ENCODE measurements around the gene PKHD1.
"Not testable (repeated sequence)": the region's sequence is repeated elsewhere in the genome, so short reads cannot be mapped to it uniquely, and the experiment has no call there.

The PKHD1 gene

DNA sequence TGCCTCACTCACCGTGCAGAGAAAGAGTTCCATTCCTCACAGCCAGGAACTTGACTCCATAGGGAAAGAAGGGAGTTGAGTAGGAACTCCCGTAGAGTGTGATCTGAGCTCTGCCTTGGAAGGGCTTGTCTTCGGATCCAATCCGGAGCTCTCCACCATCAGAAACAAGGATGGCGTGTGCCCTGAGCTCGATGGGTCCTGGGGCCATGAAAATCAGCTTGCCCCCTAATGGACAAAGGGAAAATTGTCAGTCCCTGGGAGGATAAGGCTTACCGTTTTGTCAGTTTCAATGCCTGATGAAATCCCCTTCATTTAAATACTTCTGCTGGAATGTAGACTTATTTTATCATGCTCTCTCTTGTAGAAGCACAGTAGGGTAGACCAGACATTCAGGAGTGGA lies 153.3 kb downstream of the PKHD1 start:
- DNase-seq (ENCODE audit: insufficient read length, low spot score) (no peak), FAIRE-seq (no peak)

DNA sequence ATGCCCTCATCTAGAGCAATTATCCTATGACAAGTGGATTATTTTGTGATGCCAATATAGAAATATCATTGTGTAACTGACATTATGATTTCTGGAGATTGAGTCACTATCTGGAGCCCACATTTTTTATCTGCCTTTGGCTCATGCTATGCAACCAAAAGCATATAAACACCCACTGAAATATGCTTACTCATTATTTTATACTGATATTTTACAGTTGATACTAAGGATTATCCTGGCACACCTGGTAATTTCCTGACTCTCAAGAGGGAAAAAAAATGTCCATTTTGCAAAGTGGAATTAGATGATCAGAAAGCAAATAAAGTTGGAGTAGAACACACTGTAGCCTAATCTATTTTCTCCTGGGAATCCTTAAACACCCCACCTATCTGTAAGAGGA lies 154.5 kb downstream of the PKHD1 start:
- DNase-seq (ENCODE audit: insufficient read length, low spot score) (no peak), FAIRE-seq (no peak)

DNA sequence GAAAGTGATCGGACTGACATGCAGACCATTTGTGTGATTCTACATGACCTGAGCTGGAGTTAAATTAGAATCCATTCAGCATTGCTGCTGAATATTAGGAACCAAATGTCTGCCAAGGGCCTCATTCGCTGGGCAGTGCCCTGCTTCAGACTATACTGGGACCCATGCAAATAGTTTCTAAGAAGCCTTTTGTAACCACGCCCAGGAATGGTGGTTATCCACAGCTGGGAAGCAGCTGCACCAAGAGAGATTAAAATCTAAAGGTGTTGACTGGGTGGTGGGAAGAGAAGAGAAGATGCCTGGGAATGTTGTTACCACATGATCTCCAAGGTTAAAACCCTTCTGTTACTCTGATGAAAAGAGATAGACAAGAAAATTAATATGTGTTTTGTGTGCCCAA lies 156.8 kb downstream of the PKHD1 start:
- DNase-seq (ENCODE audit: insufficient read length, low spot score) (no peak), FAIRE-seq (no peak)

DNA sequence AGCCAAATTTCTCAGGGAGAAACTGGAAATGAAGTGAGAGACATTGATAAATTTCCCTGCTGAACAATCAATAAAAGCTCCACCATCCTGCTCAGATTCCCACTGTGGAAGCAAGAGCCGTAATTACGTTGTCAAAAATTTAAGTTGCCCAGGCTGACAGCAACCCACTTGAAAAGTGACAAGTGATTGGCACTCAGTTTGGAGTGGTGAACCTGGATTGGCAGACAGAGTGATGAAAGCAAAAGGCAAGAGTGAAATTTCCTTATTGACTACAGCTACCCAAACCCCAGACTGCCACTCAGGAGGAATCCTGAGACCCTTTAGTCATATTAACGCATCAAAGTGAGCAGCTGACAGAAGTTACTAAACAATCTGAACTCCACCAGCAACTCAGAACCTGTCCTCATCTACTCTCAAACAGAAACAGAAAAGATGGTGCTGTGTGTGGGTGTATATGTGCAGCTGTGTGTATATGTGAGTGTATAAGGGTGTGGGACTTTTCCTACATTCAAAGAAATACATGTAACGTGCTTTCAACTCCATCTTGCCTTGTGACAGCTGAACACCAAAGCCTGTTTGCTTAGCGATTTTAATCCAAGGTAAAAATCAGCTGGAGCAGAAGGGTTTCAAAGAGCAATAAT lies 157.4 kb downstream of the PKHD1 start:
- no peak for FAIRE-seq

DNA sequence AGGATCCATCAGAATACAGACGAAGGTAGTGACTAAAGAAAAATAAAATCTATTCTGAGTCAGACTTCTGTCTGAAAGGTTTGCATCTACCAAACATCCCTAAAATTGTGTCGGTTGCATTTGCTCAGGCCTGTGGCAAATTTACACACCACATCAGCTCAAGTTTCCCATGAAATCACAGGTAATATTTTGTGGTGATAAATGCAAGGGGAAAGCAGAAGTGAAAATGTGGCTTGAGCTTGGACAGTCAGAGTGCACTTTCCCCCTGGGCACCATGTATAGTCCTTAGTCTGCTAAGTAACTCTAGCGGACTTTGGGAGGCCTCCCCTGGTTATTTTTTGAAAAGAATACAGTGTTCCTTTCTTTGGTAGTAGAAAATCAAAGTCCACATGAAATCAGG lies 159.1 kb downstream of the PKHD1 start:
- no peak for FAIRE-seq
- DNase-seq (ENCODE audit: insufficient read length, low spot score): no peak

More for the DNA sequence above, 157.4 kb downstream of the PKHD1 start:
- DNase-seq (ENCODE audit: insufficient read length, low spot score): no peak

DNA sequence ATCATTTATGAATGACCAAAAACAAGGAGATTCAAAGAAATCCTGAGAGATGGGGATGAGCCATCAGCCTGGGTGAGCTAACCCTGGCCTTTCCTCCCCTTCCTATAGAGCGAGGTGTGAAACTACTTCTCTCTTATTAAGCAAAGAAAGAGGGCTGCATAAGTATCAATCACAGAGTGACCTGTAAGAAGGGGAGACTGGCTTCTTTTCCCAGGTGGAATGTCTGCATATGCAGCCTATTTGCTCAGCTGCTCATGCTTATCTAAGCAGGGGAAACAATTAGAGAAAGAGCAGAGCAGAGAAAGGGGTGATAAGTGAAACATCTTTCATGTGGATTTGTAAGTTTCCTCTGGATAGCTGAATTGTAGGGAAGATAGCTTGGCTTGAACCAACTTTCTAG lies 160.0 kb downstream of the PKHD1 start:
- no peak for DNase-seq (ENCODE audit: insufficient read length, low spot score)
- FAIRE-seq: no peak

DNA sequence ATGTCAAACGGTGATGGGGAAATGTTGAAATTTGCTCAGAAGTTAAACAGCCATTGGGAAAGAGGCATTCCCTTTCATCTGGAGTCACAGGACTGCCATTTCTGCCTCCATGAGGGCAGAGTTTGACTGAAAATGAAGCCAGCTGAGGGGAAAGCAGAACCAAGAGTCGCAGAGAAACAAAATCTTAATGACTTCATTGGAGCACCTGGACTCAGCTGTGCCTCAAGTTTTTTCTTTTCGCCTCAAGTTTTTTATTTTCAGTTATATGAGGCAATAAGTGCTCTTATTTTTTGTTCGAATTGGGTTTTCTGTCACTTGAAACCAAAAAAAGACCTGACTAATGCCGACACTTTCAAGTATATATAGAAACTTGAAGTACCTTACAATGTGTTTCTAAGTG lies 161.3 kb downstream of the PKHD1 start:
- no peak for FAIRE-seq
- DNase-seq (ENCODE audit: insufficient read length, low spot score): no peak

DNA sequence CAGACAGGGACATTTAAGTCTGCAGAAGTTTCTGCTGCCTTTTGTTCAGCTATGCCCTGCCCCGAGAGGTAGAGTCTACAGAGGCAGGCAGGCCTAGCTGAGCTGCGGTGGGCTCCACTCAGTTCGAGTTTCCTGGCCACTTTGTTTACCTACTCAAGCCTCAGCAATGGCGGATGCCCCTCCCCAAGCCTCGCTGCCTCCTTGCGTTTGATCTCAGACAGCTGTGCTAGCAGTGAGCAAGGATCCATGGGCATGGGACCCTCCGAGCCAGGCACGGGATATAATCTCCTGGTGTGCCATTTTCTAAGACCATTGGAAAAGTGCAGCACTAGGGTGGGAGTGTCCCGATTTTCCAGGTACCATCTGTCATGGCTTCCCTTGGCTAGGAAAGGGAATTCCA lies 164.9 kb downstream of the PKHD1 start:
- not testable (repeated sequence) for DNase-seq (ENCODE audit: insufficient read length, low spot score); FAIRE-seq

DNA sequence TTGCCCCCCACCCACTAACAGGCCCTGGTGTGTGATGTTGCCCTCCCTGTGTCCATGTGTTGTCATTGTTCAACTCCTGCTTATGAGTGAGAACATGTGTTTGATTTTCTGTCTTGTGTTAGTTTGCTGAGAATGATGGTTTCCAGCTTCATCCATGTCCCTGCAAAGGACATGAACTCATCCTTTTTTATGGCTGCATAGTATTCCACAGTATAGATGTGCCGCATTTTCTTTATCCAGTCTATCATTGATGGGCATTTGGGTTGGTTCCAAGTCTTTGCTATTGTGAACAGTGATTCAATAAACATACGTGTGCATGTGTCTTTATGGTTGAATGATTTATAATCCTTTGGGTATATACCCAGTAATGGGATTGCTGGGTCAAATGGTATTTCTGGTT lies 169.1 kb downstream of the PKHD1 start:
- FAIRE-seq; DNase-seq (ENCODE audit: insufficient read length, low spot score): not testable (repeated sequence)

DNA sequence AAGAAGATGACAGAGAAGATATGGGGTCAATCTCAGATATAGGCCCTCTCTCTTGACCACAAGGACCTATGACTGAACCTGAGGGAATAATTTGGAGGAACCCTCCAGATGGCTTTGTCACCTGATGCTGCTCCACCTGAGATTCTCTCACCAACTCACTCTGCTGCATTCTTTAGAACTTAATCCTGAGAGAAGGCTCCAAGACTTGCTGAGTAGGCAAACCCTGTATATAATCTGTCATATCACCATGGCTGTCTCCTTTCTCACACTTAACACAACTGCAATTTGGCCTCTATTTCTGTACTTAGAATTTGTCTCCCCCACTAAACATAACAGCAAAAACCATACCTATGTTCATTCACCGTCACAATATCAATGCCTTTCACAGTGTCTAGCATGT lies 172.3 kb downstream of the PKHD1 start:
- no peak for DNase-seq (ENCODE audit: insufficient read length, low spot score)
- no peak for FAIRE-seq

DNA sequence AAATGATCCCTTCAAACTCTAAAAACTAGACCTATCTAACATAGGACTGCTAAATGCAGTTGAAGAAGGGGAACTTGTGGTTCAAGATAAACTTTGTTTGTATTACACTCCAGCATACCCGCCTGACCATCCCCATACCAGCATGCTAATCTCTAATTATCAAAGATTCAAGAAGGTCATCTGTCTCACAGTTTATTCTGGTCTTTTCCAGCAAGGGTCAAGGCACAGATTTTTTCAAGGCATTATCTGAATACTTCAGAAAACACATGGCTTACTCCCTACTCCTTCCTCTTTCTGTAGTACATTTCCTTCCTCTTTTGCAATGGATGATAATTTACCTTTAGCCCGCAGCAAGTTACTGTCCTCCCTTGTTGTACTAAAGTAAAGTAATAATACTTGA lies 174.1 kb downstream of the PKHD1 start:
- no peak for FAIRE-seq
- DNase-seq (ENCODE audit: insufficient read length, low spot score): no peak

DNA sequence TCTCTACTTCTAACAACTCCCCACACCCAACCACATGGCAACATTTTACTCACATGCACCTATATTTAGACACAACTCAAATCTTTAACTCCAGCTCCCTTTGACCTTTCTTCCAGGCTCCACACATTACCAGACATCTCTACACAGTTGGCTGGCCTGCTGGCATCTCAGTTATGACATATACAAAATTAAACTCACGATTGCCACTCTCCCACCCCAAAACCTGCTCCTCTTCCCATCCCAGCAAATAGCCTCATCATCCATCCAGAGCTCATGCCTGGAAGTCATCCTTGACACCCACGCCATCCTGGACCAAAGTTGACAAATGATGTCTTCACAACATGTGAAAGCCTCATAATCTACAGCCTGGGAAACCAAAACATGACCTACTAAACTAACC lies 176.6 kb downstream of the PKHD1 start:
- no peak for FAIRE-seq
- DNase-seq (ENCODE audit: insufficient read length, low spot score): no peak

DNA sequence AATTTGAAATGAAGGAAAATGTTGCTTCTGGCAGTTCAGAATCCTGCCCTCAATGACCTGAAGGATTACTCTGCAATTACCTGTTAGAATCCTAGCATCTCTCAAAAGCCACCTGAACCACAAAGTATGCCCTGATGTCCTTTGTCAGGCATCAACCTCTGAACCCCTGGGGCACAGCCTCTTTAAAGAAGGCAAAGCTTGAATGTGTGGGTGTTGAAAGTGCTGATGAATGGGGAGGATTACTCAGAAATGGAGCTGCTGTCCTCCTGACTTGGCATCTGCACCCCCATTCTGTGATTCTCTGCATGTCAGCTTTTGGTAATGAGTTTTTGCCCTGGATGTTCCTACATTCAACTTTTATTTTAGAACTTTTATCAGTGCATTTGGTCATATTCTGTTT lies 179.2 kb downstream of the PKHD1 start:
- DNase-seq (ENCODE audit: insufficient read length, low spot score): no peak
- no peak for FAIRE-seq

DNA sequence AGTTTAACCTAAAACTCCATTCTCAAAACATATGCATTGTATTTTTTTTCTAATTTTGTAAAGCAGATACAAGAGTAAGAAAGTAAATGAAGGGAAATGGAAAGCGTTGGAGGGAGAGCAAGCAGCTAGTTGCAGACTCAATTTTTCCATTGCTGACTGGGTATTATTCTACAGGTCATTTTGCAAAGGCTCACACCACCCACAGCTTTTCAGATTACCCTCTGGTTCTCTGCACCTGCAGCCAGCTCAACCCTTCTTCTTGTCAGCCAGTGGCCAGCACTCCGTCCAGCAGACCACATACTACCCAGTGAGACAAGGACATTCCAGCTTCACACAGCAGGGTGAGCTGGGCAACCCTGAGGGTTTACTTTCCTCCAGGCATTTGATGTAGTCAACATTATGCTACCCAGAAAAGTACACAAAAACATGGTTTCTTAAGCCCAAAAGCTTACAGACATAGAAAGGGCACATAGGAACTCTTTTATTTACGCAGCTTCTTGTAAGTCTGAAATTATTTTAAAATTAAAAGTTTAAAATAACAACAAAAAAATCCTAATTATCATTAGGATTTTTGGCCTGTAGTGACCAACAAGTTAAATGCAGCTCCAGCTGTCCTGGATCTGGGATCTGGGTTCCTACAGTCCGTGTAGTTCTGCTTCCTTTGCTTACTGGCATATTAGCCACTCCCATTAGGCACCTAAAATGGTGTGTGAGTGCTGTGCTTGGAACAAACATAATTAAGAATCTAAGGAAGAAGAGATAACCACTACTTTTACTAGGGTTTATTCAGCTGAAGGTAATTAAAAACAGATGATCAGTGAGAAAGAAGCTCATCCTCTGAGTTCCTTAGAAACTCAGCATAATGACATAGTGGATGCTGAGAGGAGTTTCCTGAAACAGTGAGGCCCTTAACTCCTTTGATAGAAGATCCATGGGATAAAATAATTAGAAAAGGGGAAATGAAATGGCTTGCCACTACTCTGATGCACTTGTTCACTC lies 185.3 kb downstream of the PKHD1 start:
- DNase-seq (ENCODE audit: insufficient read length, low spot score) (no peak), FAIRE-seq (no peak)

DNA sequence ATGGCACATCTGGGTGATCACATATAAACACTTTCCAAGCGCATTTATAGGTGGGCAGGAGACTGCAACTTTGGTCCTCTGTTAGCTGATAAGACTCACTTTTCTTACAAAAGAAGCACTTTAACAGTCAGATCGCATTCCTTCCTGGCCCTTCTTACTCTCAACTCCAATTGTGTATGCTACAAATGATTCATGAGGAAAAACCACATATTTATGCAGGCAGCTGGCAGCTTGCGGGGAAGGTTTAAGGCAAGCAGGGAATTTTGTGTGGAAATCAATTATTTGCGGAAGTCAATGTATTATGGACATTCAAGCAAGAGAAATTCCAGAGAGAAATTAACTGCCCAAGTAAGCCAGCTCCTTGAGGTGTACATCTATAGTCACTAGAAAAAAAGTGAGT lies 194.0 kb downstream of the PKHD1 start:
- FAIRE-seq: no peak

DNA sequence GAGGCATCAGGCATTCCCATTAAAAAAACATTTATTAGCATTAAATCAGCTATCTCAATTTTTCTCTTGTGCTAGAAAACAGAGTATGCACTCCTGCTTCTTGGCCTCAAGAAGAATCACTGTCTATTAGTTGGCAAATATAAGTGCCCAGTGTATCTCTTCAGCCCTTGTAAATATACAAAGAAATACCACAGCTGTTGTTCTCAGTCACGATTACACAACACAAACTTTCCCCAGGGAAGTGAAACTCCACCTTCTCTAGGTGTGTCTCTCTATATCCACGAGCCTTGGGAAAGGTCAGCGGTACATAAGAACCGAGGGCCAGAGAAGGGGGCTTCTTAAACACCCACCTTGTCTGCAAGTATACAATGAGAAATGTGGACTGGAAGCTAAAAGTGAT lies 194.7 kb downstream of the PKHD1 start:
- DNase-seq (ENCODE audit: insufficient read length, low spot score) (no peak), FAIRE-seq (no peak)

More for the DNA sequence above, 194.0 kb downstream of the PKHD1 start:
- DNase-seq (ENCODE audit: insufficient read length, low spot score): no peak

DNA sequence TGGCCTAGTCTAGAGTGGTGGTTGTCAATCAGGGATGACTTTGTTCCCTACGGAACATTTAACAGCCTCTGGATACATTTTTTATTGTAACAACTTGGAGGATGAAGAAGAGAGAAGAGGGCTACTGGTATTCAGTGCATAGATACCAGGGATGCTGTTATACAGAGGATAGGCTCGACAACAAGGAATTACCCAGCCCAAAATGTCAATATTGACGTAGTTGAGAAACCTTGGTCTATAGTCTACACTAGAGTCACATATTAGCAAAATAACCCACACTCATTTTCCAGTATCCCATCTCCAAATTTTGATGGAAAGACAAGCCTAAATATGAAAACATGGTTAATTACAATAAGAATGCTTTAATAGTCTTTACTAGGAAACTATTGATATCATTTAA lies 195.1 kb downstream of the PKHD1 start:
- DNase-seq (ENCODE audit: insufficient read length, low spot score): no peak
- FAIRE-seq: no peak

DNA sequence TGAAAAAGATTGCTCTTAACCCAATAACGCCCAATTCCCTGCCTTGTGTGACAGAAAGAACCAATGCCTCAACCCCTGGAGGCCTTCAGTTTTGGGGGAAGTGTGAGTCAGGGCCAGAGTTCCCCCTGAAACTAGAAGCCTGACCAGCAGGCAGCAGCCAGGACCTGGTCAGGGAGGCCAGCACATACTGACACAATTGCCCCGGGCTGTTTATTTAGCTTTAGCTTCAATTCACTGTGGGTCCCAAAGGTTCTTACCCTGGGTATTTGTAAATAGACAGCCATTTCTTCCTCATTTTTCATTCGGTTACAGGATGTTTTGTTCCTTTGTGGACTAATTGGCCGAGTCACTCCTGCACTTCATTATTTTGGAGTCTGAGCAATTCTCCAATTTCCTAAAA lies 195.6 kb downstream of the PKHD1 start:
- no peak for DNase-seq (ENCODE audit: insufficient read length, low spot score)
- no peak for FAIRE-seq

DNA sequence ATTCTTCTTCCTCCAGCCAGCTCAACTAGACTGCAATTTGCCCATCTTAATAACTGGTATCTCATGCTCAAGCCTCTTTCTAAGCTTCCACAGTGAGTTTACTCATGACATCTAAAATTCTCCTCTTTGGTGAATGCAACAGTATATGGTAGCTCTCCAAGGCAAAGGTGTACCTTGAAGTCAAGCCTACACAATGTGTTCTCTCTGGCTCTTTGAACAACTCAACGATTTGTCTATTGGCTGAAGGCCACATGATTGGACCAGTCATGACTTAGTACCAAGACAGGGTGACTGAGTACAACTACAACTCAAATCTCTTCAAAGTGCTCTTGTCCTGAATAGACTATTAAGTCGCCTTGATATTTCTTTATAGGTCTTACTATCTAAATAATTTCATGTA lies 199.6 kb downstream of the PKHD1 start:
- FAIRE-seq: no peak

DNA sequence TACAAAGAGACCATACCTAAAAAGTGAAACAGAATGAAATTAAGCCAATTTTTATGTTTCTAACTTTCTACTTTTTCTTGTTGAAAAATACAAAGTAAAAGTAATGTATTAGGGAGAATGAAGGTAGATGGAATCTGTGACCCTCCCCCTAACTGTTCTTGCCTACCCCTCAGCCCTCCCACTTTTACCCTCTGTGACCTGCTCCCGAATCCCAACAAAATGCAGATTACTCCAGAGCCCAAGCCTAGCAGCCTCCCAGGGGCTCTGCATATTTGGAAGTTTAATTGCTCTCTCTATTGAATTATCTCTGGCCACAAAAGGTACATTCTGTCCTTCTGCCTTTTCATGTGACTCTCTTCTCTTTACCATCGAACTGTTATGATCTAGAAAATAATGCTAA lies 201.5 kb downstream of the PKHD1 start:
- no peak for FAIRE-seq
- no peak for DNase-seq (ENCODE audit: insufficient read length, low spot score)

More for the DNA sequence above, 199.6 kb downstream of the PKHD1 start:
- DNase-seq (ENCODE audit: insufficient read length, low spot score): no peak

DNA sequence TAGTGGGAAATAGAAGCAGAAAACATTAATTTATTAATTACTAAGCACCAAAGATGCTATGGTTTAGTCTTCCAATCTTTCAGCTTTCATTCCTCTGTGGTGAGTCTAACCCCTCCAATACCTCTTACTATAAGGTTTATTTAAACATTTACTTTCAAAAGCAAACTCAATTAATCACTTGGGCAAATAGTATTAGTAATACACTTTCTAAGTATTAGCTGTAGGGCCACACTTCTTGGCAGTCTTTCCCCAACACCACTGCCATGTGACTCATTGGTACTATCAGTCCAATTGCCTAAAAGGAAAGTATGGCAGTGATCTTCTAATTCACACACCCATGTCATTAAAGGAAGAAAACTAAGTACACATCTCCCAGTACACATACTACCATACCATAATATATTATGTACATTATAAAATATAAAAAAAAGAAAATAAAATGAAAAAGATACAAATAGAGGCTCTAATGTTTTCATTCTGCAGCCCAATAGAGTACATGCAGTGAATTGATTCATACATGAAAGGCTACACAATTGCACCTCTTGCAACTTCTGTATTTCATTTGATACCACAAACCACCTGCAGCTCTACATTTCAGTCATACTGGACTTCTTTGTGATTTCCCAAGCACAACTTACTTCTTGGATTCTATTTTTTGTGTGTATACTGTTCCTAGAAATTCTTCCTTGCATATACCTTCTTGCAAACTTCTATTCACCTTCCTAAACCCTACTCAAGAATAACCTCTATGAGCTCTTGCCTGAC lies 218.6 kb downstream of the PKHD1 start:
- FAIRE-seq: no peak

More for the DNA sequence above, 218.6 kb downstream of the PKHD1 start:
- DNase-seq (ENCODE audit: insufficient read length, low spot score): no peak
